DND-41 (cell line): ENCODE results near the gene ZNF521.

Experiments used
- ATAC-seq: fragments of 200-7000 bp; cut with Tn5 transposase; 3 replicates; pipeline ENCODE4 v1.9.1; 2021; ENCODE audit warnings: low read depth; ENCODE audit not compliant: insufficient read depth
- DNase-seq: peaks from one replicate; pipeline ENCODE4 v3.0.0-alpha.2; 2020
- H2AFZ ChIP-seq: 2 replicates; pipeline ENCODE4 v1.6.0; 2012; ENCODE audit warnings: low read depth, low read length
- H3K27ac ChIP-seq: 2 replicates; pipeline ENCODE4 v1.5.1; 2012; ENCODE audit warnings: low read length, inconsistent platforms
- H3K27me3 ChIP-seq: fragments of 200-600 bp; sonication (generic); 2 replicates; pipeline ENCODE4 v1.6.0; 2012; ENCODE audit warnings: low read length, mild to moderate bottlenecking, inconsistent platforms; ENCODE audit not compliant: insufficient read depth, poor library complexity
- H3K36me3 ChIP-seq: 2 replicates; pipeline ENCODE4 v1.5.1; 2012; ENCODE audit warnings: low read length, inconsistent platforms; ENCODE audit not compliant: insufficient read depth
- H3K4me1 ChIP-seq: 2 replicates; pipeline ENCODE4 v1.5.1; 2012; ENCODE audit warnings: mild to moderate bottlenecking, low read length; ENCODE audit not compliant: insufficient read depth
- H3K4me2 ChIP-seq: 2 replicates; pipeline ENCODE4 v1.6.0; 2012; ENCODE audit warnings: mild to moderate bottlenecking, moderate library complexity, low read length, inconsistent platforms; ENCODE audit not compliant: insufficient read depth
- H3K4me3 ChIP-seq, 2 experiments: fragments of 200-600 bp in 1 of 2; shearing (Covaris generic) in 1 of 2; 2 replicates each; pipeline ENCODE4 v1.5.1; 2012 to 2016; ENCODE audit warnings: inconsistent platforms in 2 of 2, low read length in 2 of 2, mild to moderate bottlenecking in 2 of 2, low read depth in 1 of 2, moderate library complexity in 1 of 2
- H3K79me2 ChIP-seq: 2 replicates; pipeline ENCODE4 v1.6.0; 2012; ENCODE audit warnings: low read length, inconsistent platforms; ENCODE audit not compliant: insufficient read depth
- H3K9ac ChIP-seq: 2 replicates; pipeline ENCODE4 v1.6.0; 2012; ENCODE audit warnings: low read depth, mild to moderate bottlenecking, inconsistent platforms, low read length, moderate library complexity
- H3K9me3 ChIP-seq: 2 replicates; pipeline ENCODE4 v1.5.1; 2012; ENCODE audit warnings: low read length, moderate library complexity, mild to moderate bottlenecking, inconsistent platforms; ENCODE audit not compliant: insufficient read depth, severe bottlenecking
- H4K20me1 ChIP-seq: 2 replicates; pipeline ENCODE4 v1.6.0; 2012; ENCODE audit warnings: low read length; ENCODE audit not compliant: insufficient read depth
- EZH2 ChIP-seq: IDR thresholded peaks from 3 replicates; pipeline ENCODE4 v1.6.1; 2012; ENCODE audit warnings: borderline replicate concordance, low read depth, mild to moderate bottlenecking, moderate library complexity, low read length, inconsistent platforms; ENCODE audit not compliant: severe bottlenecking
- TF ChIP-seq, protein P1 (sequence below): IDR thresholded peaks from 2 replicates; pipeline ENCODE4 v1.5.1; 2012; ENCODE audit warnings: borderline replicate concordance, low read length, moderate library complexity, mild to moderate bottlenecking; ENCODE audit not compliant: poor library complexity, severe bottlenecking; ENCODE audit errors: extremely low read depth

The ZNF521 gene

DNA sequence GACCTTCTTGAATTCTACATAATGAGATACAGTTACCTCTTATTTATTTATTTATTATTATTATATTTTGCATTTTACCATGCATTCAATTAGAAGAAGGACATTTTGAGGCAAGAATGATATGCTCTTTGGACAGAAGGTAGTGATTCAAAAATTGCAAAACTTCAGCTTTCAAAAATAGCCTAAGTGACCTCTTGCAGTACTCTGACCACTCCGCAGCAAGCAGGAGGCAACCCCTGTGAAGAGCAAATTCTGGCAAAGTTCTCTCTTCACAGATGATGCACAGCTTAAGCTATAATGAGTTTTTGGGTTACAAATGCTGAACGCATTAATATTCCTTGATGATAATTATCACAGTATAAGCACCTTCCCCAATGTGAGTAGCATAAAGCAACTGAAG, 170.0 kb downstream of the ZNF521 start:
- ATAC-seq, result no peak
- no peaks in the 10 kb centered on the region for H3K9me3 ChIP-seq

DNA sequence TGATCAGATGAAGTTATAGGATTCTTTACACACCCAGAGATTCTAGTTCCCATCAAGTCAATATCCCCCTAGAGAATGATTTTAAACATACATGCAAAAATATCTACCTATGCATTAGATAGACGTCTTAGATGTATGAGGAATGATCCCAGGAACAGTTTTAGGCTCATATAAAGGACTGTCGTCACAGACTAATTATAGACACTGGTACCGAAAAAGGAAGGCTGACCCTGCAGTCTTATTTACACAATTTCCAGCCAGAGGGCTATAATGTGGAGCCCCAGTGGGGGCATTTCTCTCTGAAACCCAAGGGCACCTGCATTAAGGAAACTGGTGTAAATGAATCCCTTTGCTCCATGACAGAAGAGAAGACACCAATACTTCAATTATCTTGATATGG, 170.4 kb downstream of the ZNF521 start:
- H3K27ac ChIP-seq, result no peak overlapping the region
- ATAC-seq (no peak), DNase-seq (no peak)
- no peak overlapping the region for H3K9ac ChIP-seq
- no peaks in the 10 kb centered on the region for H3K9me3 ChIP-seq
- no peak overlapping the region for H3K4me2 ChIP-seq
- H4K20me1 ChIP-seq, result no peaks in the 10 kb centered on the region
- H3K27me3 ChIP-seq, result no peaks in the 10 kb centered on the region
- TF ChIP-seq EZH2, result no peak
- TF ChIP-seq, protein P1, sequence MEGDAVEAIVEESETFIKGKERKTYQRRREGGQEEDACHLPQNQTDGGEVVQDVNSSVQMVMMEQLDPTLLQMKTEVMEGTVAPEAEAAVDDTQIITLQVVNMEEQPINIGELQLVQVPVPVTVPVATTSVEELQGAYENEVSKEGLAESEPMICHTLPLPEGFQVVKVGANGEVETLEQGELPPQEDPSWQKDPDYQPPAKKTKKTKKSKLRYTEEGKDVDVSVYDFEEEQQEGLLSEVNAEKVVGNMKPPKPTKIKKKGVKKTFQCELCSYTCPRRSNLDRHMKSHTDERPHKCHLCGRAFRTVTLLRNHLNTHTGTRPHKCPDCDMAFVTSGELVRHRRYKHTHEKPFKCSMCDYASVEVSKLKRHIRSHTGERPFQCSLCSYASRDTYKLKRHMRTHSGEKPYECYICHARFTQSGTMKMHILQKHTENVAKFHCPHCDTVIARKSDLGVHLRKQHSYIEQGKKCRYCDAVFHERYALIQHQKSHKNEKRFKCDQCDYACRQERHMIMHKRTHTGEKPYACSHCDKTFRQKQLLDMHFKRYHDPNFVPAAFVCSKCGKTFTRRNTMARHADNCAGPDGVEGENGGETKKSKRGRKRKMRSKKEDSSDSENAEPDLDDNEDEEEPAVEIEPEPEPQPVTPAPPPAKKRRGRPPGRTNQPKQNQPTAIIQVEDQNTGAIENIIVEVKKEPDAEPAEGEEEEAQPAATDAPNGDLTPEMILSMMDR, result no peak
- H3K79me2 ChIP-seq, result no peaks in the 10 kb centered on the region
- H2AFZ ChIP-seq, result no peak overlapping the region
- H3K4me3 ChIP-seq, result no peak overlapping the region
- H3K36me3 ChIP-seq, result no peaks in the 10 kb centered on the region
- H3K4me1 ChIP-seq, result no peaks in the 10 kb centered on the region

More for the DNA sequence above, 170.0 kb downstream of the ZNF521 start:
- H4K20me1 ChIP-seq, result no peaks in the 10 kb centered on the region
- H2AFZ ChIP-seq, result no peak overlapping the region
- H3K9ac ChIP-seq, result no peak overlapping the region
- no peaks in the 10 kb centered on the region for H3K4me1 ChIP-seq
- no peaks in the 10 kb centered on the region for H3K36me3 ChIP-seq
- H3K4me3 ChIP-seq, result no peak overlapping the region
- H3K4me2 ChIP-seq, result no peak overlapping the region
- H3K27me3 ChIP-seq, result no peaks in the 10 kb centered on the region
- no peak overlapping the region for H3K27ac ChIP-seq
- no peak for TF ChIP-seq EZH2
- TF ChIP-seq, protein P1, result no peak
- H3K79me2 ChIP-seq, result no peaks in the 10 kb centered on the region
- no peak for DNase-seq

GRCh38 chr18:25180973-25181548, 170.9 kb downstream of the ZNF521 start:
- DNase-seq (no peak), ATAC-seq (no peak)
- Histone ChIP-seq H3K9me3 (no peaks in the 10 kb centered on the region), H3K4me2 (no peak overlapping the region), H3K9ac (no peak overlapping the region), H3K4me3 (no peak overlapping the region), H3K27ac (no peak overlapping the region), H4K20me1 (no peaks in the 10 kb centered on the region), H2AFZ (no peak overlapping the region), H3K27me3 (no peaks in the 10 kb centered on the region), H3K79me2 (no peaks in the 10 kb centered on the region), H3K36me3 (no peaks in the 10 kb centered on the region), H3K4me1 (no peaks in the 10 kb centered on the region)
- TF ChIP-seq, protein P1, result no peak
- TF ChIP-seq EZH2, result no peak
